ENCODE results near the gene STK11. TPM values are rescaled to one million over a fixed set of nuclear protein-coding genes. Genes with fewer than 3 reads are reported as not detected.
A peak's percentile ranks its signal among the peaks of the same experiment; 100 is the strongest.

Gene STK11
- total RNA-seq, 1 donor from 2014 or later: 59.3 TPM

- Mint-ChIP-seq H3K4me3 (ENCODE audit: low read depth) (no peak overlapping the region), H3K27me3 (no peaks in the 10 kb centered on the region), H3K36me3 (ENCODE audit: insufficient read depth) (no peaks in the 10 kb centered on the region), H3K27ac (no peak overlapping the region), H3K9me3 (ENCODE audit: low read depth) (no peaks in the 10 kb centered on the region), H3K4me1 (ENCODE audit: low read depth) (no peaks in the 10 kb centered on the region)
- TF ChIP-seq CTCF (IDR thresholded peaks at IDR 0.05; ENCODE audit: unreplicated experiment): no peak
- no peak for DNase-seq (ENCODE audit: low spot score, unreplicated experiment)
These were observed 14.9 kb downstream of the STK11 start for GRCh38 chr19:1220477-1220930.

GRCh38 chr19:1220976-1221903 is 15.7 kb downstream of the STK11 start:
- Mint-ChIP-seq H3K4me1 (ENCODE audit: low read depth) (no peaks in the 10 kb centered on the region), H3K27me3 (no peaks in the 10 kb centered on the region), H3K4me3 (ENCODE audit: low read depth) (no peak overlapping the region), H3K27ac (no peak overlapping the region), H3K9me3 (ENCODE audit: low read depth) (no peaks in the 10 kb centered on the region), H3K36me3 (ENCODE audit: insufficient read depth) (no peaks in the 10 kb centered on the region)
- TF ChIP-seq CTCF (IDR thresholded peaks at IDR 0.05; ENCODE audit: unreplicated experiment): peak; percentile 58
- no peak for DNase-seq (ENCODE audit: low spot score, unreplicated experiment)

- Mint-ChIP-seq H3K36me3 (ENCODE audit: insufficient read depth) (no peaks in the 10 kb centered on the region), H3K9me3 (ENCODE audit: low read depth) (no peaks in the 10 kb centered on the region), H3K27me3 (no peaks in the 10 kb centered on the region), H3K27ac (no peak overlapping the region), H3K4me1 (ENCODE audit: low read depth) (no peaks in the 10 kb centered on the region), H3K4me3 (ENCODE audit: low read depth) (no peak overlapping the region)
- no peak for TF ChIP-seq CTCF (IDR thresholded peaks at IDR 0.05; ENCODE audit: unreplicated experiment)
- DNase-seq (ENCODE audit: low spot score, unreplicated experiment): no peak
These were observed 16.3 kb downstream of the STK11 start for GRCh38 chr19:1221904-1222255.

- DNase-seq (ENCODE audit: low spot score, unreplicated experiment): no peak
- no peaks in the 10 kb centered on the region for H3K4me1 Mint-ChIP-seq (ENCODE audit: low read depth)
- H3K36me3 Mint-ChIP-seq (ENCODE audit: insufficient read depth): no peaks in the 10 kb centered on the region
- TF ChIP-seq CTCF (IDR thresholded peaks at IDR 0.05; ENCODE audit: unreplicated experiment): peak; percentile 20
- no peaks in the 10 kb centered on the region for H3K9me3 Mint-ChIP-seq (ENCODE audit: low read depth)
- H3K27me3 Mint-ChIP-seq: no peaks in the 10 kb centered on the region
- no peak overlapping the region for H3K27ac Mint-ChIP-seq
- H3K4me3 Mint-ChIP-seq (ENCODE audit: low read depth): no peak overlapping the region
These were observed 16.8 kb downstream of the STK11 start for GRCh38 chr19:1222394-1222793.

- Mint-ChIP-seq H3K27ac (no peak overlapping the region), H3K4me3 (ENCODE audit: low read depth) (no peak overlapping the region), H3K36me3 (ENCODE audit: insufficient read depth) (peaks cover 3% of the 10 kb centered on the region), H3K27me3 (no peaks in the 10 kb centered on the region), H3K9me3 (ENCODE audit: low read depth) (no peaks in the 10 kb centered on the region), H3K4me1 (ENCODE audit: low read depth) (no peaks in the 10 kb centered on the region)
- peak; percentile 50 for TF ChIP-seq CTCF (IDR thresholded peaks at IDR 0.05; ENCODE audit: unreplicated experiment)
- DNase-seq (ENCODE audit: low spot score, unreplicated experiment): no peak
These were observed 17.7 kb downstream of the STK11 start for GRCh38 chr19:1223018-1223855.

Measured in progenitor cell of endocrine pancreas (in vitro differentiated cells).